Measurements from ENCODE around the gene POU6F2. TPM values are rescaled to one million over a fixed set of nuclear protein-coding genes. Genes with fewer than 3 reads are reported as not detected.
A peak's percentile ranks its signal among the peaks of the same experiment; 100 is the strongest.

The POU6F2 gene
- total RNA-seq, 1 donor from 2014 or later: not detected

- ATAC-seq (ENCODE audit: poor library complexity): no peak
- no peak for DNase-seq
- intact Hi-C loops (cut with DNase I): no loop called here
Observed at GRCh38 chr7:39051707-39052106, 74.0 kb downstream of the POU6F2 start.

- ATAC-seq (ENCODE audit: poor library complexity): no peak
Observed at GRCh38 chr7:39054731-39055130, 77.0 kb downstream of the POU6F2 start.

GRCh38 chr7:39056153-39056552 is 78.4 kb downstream of the POU6F2 start:
- no peak for ATAC-seq (ENCODE audit: poor library complexity)
- intact Hi-C loops (cut with DNase I): no loop called here
- no peak for DNase-seq

More at GRCh38 chr7:39054731-39055130, 77.0 kb downstream of the POU6F2 start:
- intact Hi-C loops (cut with DNase I): no loop called here
- DNase-seq: no peak

GRCh38 chr7:39062811-39063210 is 85.1 kb downstream of the POU6F2 start:
- intact Hi-C loops (cut with DNase I): no loop called here
- no peak for ATAC-seq (ENCODE audit: poor library complexity)
- DNase-seq: no peak

GRCh38 chr7:39069031-39069430 is 91.3 kb downstream of the POU6F2 start:
- ATAC-seq (ENCODE audit: poor library complexity) (no peak), DNase-seq (no peak)
- intact Hi-C loops (cut with DNase I): no loop called here

GRCh38 chr7:39069896-39070881 is 92.5 kb downstream of the POU6F2 start:
- DNase-seq: no peak
- ATAC-seq (ENCODE audit: poor library complexity): no peak
- intact Hi-C loops (cut with DNase I): no loop called here

- DNase-seq (no peak), ATAC-seq (ENCODE audit: poor library complexity) (no peak)
- intact Hi-C loops (cut with DNase I): no loop called here
Observed at GRCh38 chr7:39071116-39071515, 93.4 kb downstream of the POU6F2 start.

GRCh38 chr7:39073432-39073831 is 95.7 kb downstream of the POU6F2 start:
- intact Hi-C loops (cut with DNase I): no loop called here
- DNase-seq (no peak), ATAC-seq (ENCODE audit: poor library complexity) (no peak)

GRCh38 chr7:39075210-39075609 is 97.5 kb downstream of the POU6F2 start:
- intact Hi-C loops (cut with DNase I): no loop called here
- DNase-seq: no peak
- no peak for ATAC-seq (ENCODE audit: poor library complexity)

GRCh38 chr7:39083781-39084180 is 106.1 kb downstream of the POU6F2 start:
- intact Hi-C loops (cut with DNase I): no loop called here
- no peak for ATAC-seq (ENCODE audit: poor library complexity)
- no peak for DNase-seq

GRCh38 chr7:39084349-39084748 is 106.6 kb downstream of the POU6F2 start:
- intact Hi-C loops (cut with DNase I): no loop called here
- ATAC-seq (ENCODE audit: poor library complexity): no peak
- DNase-seq: no peak

GRCh38 chr7:39085189-39085588 is 107.5 kb downstream of the POU6F2 start:
- ATAC-seq (ENCODE audit: poor library complexity) (no peak), DNase-seq (no peak)
- intact Hi-C loops (cut with DNase I): no loop called here

GRCh38 chr7:39085590-39086049 is 107.9 kb downstream of the POU6F2 start:
- DNase-seq (no peak), ATAC-seq (ENCODE audit: poor library complexity) (peak; percentile 71)
- intact Hi-C loops (cut with DNase I): no loop called here

GRCh38 chr7:39086638-39087360 is 109.1 kb downstream of the POU6F2 start:
- ATAC-seq (ENCODE audit: poor library complexity) (no peak), DNase-seq (no peak)
- intact Hi-C loops (cut with DNase I): no loop called here

- intact Hi-C loops (cut with DNase I): no loop called here
- no peak for ATAC-seq (ENCODE audit: poor library complexity)
- no peak for DNase-seq
Observed at GRCh38 chr7:39088730-39089593, 111.3 kb downstream of the POU6F2 start.

- intact Hi-C loops (cut with DNase I): no loop called here
- DNase-seq (no peak), ATAC-seq (ENCODE audit: poor library complexity) (no peak)
Observed at GRCh38 chr7:39091145-39091544, 113.4 kb downstream of the POU6F2 start.

GRCh38 chr7:39091774-39092173 is 114.1 kb downstream of the POU6F2 start:
- intact Hi-C loops (cut with DNase I): no loop called here
- DNase-seq (no peak), ATAC-seq (ENCODE audit: poor library complexity) (no peak)

GRCh38 chr7:39094731-39095130 is 117.0 kb downstream of the POU6F2 start:
- intact Hi-C loops (cut with DNase I): no loop called here
- no peak for ATAC-seq (ENCODE audit: poor library complexity)

More at GRCh38 chr7:39094731-39095130, 117.0 kb downstream of the POU6F2 start:
- no peak for DNase-seq

All from Right ventricle myocardium superior (tissue), 1 donor.